Heart left ventricle (tissue), 13 donors: Measurements from ENCODE around the gene AASDH.

Experiments used
- POLR2A ChIP-seq, 2 donors: fragments of 450-650 bp; IDR thresholded peaks; one replicate each; pipeline ENCODE4 v1.6.1; 2017; ENCODE audit warnings: antibody characterized with exemption in 2 of 2, mild to moderate bottlenecking in 2 of 2, moderate library complexity in 2 of 2
- TF ChIP-seq, protein P1 (sequence below), 12 donors: fragments of 200-600 bp; sonication (generic) in 4 of 12; IDR thresholded peaks; one replicate each; pipeline versions ENCODE4 v1.5.0 to v1.8.0; 2018 to 2022; ENCODE audit warnings: antibody characterized with exemption in 12 of 12, mild to moderate bottlenecking in 5 of 12
- donor health status: ischemic (EF 13 %, LVEDD 7.1; RV severe dilation, severe dysfunction).
- donor health status: DM: no; HTN: yes; CAD: no.
- donor health status: DM: no; HTN: no; CAD: no.
- donor health status: ischemic (EF 25% LVEDD 6.9; RV normal size, moderate dysfunction).
- donor health status: ischemic (EF 25% LVEDD 5.7; RV mildly dilated, moderate dysfunction).
- donor health status: ischemic (EF 35%, LVEDD 5.7; RV mildly dilated, moderate dysfunction).
- donor health status: nonischemic (EF 11% LVEDD 7.7; RV severe dilation, severe dysfunction).
- donor health status: DM: yes; HTN: yes; CAD: no.
- donor health status: PGD.
- donor health status: ischemic (EF 29% LVEDD 5.4; RV normal size, mild dysfunction).
- donor health status: nonischemic (EF 23%, LVEDD 6.1; RV moderate dilation, normal function).

DNA sequence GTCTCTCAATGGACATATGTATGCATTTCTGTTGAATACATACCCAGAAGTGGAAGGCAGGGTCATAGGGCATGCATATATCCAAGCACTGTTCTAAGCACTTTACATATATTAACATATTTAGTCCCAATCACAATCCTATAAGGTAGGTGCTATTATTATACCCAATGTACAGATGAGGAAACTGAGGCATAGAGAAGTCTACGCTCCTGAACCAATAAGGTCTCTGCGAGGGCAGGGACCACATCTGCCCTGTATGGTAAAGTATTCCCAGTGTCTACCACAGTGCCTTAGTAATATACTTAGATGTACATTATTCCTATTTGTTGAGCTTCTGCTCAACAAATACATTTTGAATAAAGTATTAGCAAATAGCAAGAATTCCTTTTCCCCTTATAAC, 42.9 kb upstream of the AASDH start:
- TF ChIP-seq, protein P1, sequence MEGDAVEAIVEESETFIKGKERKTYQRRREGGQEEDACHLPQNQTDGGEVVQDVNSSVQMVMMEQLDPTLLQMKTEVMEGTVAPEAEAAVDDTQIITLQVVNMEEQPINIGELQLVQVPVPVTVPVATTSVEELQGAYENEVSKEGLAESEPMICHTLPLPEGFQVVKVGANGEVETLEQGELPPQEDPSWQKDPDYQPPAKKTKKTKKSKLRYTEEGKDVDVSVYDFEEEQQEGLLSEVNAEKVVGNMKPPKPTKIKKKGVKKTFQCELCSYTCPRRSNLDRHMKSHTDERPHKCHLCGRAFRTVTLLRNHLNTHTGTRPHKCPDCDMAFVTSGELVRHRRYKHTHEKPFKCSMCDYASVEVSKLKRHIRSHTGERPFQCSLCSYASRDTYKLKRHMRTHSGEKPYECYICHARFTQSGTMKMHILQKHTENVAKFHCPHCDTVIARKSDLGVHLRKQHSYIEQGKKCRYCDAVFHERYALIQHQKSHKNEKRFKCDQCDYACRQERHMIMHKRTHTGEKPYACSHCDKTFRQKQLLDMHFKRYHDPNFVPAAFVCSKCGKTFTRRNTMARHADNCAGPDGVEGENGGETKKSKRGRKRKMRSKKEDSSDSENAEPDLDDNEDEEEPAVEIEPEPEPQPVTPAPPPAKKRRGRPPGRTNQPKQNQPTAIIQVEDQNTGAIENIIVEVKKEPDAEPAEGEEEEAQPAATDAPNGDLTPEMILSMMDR (IDR thresholded peaks at IDR 0.05), result no peak
- TF ChIP-seq POLR2A (IDR thresholded peaks at IDR 0.05), result no peak
